Testis (tissue), 3 donors: ENCODE results near the gene TFAP2C. TPM values are rescaled to one million over a fixed set of nuclear protein-coding genes. Genes with fewer than 3 reads are reported as not detected.

Experiments
- DNase-seq: peaks from one replicate; pipeline ENCODE4 v3.0.0-alpha.2; 2019
- H3K27ac ChIP-seq, 2 donors: fragments of 200-600 bp; sonication (generic); one replicate each; pipeline ENCODE4 v1.5.1; 2019
- H3K27me3 ChIP-seq: fragments of 200-600 bp; sonication (generic); one replicate; pipeline ENCODE4 v1.5.1; 2019
- H3K36me3 ChIP-seq: fragments of 200-600 bp; sonication (generic); one replicate; pipeline ENCODE4 v1.5.1; 2017; ENCODE audit warnings: low read depth; ENCODE audit errors: missing control alignments
- H3K4me1 ChIP-seq: fragments of 200-600 bp; sonication (generic); one replicate; pipeline ENCODE4 v1.5.1; 2019
- H3K4me3 ChIP-seq, 2 donors: fragments of 200-600 bp; sonication (generic); one replicate each; pipeline ENCODE4 v1.5.1; 2017 to 2019
- H3K9me3 ChIP-seq: fragments of 200-600 bp; sonication (generic); one replicate; pipeline ENCODE4 v1.5.1; 2017
- POLR2A ChIP-seq: fragments of 450-650 bp; IDR thresholded peaks from one replicate; pipeline ENCODE4 v1.6.1; 2017; ENCODE audit warnings: antibody characterized with exemption, mild to moderate bottlenecking, moderate library complexity
- WGBS, 2 donors: methylation state at CpG; one replicate each; pipeline ENCODE4 v1.1.5; 2018; 5-methylcytosine and 5-hydroxymethylcytosine counted together
- intact Hi-C: fragments of 100-400 bp; cut with DNase I; formaldehyde crosslinking; loops from one replicate; pipeline ENCODE4 v1.15.1; 2023; ENCODE audit warnings: low total_unique reads
- polyA plus RNA-seq: library from polyadenylated mRNA; stranded (reverse); fragments of 350-450 nt; fragmentation: Illumina TruSeq; extraction: RNeasy Lipid Tissue Mini Kit (QIAGEN cat#74804); gene quantifications from one replicate; pipeline ENCODE4 v1.2.3, GENCODE V29; 2014; ENCODE audit warnings: low read depth, low replicate concordance; ENCODE audit not compliant: insufficient read depth
- total RNA-seq, 2 donors: library from RNA; depleted of rRNA; stranded (reverse); fragments of >200 nt; gene quantifications; one replicate each; pipeline ENCODE4 v1.2.3, GENCODE V29; 2016
- TF ChIP-seq, protein P1 (sequence below), 3 experiments: fragments of 450-650 bp in 2 of 3; fragments of 200-600 bp in 1 of 3; sonication (generic) in 1 of 3; IDR thresholded peaks; one replicate each; pipeline ENCODE4 v1.5.1; 2016 to 2019; ENCODE audit warnings: antibody characterized with exemption in 3 of 3, mild to moderate bottlenecking in 2 of 3, moderate library complexity in 1 of 3

The TFAP2C gene
- total and polyA plus RNA-seq, 3 donors from 2014 or later, result 1.3 to 1.9 (median 1.4) TPM

DNA sequence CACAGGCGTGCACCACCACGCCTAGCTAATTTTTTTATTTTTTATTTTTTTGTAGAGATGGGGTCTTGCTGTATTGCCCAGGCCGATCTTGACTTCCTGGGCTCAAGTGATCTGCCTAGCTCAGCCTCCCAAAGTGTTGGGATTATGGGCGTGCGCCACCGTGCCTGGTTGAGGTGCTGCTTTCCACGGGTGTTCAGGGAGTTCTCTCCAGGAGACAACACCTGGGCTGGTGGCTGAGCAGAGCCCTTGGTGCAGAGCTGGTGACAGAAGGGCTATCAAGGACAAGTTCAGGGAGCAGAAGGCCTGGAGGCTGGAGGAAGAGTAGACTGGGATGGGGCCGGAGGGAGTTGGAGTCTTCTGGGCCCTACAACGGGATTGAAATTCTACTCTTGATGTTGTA, 34.6 kb downstream of the TFAP2C start:
- WGBS, 2 donors, result 95 to 96% methylated on average over 9 of the region's 9 CpGs
- H3K9me3 ChIP-seq, result no peaks in the 10 kb centered on the region
- intact Hi-C loops, result no loop called here
- no peak for DNase-seq
- no peaks in the 10 kb centered on the region for H3K4me1 ChIP-seq
- H3K27ac ChIP-seq, result no peak overlapping the region
- no peaks in the 10 kb centered on the region for H3K27me3 ChIP-seq
- no peaks in the 10 kb centered on the region for H3K36me3 ChIP-seq
- no peak for TF ChIP-seq POLR2A
- TF ChIP-seq, protein P1, sequence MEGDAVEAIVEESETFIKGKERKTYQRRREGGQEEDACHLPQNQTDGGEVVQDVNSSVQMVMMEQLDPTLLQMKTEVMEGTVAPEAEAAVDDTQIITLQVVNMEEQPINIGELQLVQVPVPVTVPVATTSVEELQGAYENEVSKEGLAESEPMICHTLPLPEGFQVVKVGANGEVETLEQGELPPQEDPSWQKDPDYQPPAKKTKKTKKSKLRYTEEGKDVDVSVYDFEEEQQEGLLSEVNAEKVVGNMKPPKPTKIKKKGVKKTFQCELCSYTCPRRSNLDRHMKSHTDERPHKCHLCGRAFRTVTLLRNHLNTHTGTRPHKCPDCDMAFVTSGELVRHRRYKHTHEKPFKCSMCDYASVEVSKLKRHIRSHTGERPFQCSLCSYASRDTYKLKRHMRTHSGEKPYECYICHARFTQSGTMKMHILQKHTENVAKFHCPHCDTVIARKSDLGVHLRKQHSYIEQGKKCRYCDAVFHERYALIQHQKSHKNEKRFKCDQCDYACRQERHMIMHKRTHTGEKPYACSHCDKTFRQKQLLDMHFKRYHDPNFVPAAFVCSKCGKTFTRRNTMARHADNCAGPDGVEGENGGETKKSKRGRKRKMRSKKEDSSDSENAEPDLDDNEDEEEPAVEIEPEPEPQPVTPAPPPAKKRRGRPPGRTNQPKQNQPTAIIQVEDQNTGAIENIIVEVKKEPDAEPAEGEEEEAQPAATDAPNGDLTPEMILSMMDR (IDR thresholded peaks at IDR 0.05), result no peak
- H3K4me3 ChIP-seq, result no peak overlapping the region

DNA sequence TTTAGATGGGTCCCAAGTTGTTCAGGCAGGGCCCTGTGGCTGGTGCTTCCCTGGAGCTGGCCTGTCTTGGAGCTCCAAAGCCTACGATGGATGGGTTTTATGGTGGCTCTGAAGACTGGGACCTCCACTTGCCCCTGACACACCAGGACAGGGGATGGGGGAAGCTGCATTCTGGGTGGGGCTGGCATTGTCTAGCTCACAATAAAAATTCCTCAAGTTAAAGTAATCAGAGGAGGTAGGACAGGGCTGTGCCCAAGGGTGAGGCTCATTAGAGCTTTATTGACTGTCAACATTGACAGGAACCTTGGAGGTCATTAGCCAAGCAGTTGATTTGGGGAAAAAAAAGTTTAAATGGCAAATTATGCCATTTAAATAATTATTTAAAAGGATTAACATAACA, 35.7 kb downstream of the TFAP2C start:
- no peaks in the 10 kb centered on the region for H3K27me3 ChIP-seq
- no peak overlapping the region for H3K4me3 ChIP-seq
- no peak for DNase-seq
- no peak overlapping the region for H3K27ac ChIP-seq
- H3K36me3 ChIP-seq, result no peaks in the 10 kb centered on the region
- no peak for TF ChIP-seq POLR2A
- TF ChIP-seq, protein P1 (IDR thresholded peaks at IDR 0.05), result no peak
- H3K4me1 ChIP-seq, result no peaks in the 10 kb centered on the region
- intact Hi-C loops, result no loop called here
- H3K9me3 ChIP-seq, result no peaks in the 10 kb centered on the region
- WGBS, 2 donors, result 40 to 82% methylated on average over 1 of the region's 1 CpG

DNA sequence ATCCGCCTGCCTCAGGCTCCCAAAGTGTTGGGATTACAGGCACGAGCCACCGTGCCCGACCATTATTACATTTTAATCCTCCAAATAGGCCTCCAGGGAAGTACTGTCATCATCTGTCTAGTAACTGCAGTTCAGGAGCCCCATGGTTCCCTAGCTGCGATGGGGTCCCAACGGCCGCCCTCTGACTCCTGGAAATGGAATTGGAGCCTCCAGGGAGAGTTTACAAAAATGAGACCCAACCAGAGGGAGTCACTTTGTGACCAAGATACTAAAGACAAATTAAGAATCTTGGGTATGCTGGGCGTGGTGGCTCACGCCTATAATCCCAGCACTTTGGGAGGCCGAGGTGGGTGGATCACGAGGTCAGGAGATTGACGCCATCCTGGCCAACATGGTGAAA, 36.7 kb downstream of the TFAP2C start:
- Histone ChIP-seq H3K36me3 (no peaks in the 10 kb centered on the region), H3K27me3 (no peaks in the 10 kb centered on the region), H3K4me1 (no peaks in the 10 kb centered on the region), H3K4me3 (no peak overlapping the region), H3K27ac (no peak overlapping the region), H3K9me3 (no peaks in the 10 kb centered on the region)
- DNase-seq, result no peak
- WGBS, 2 donors, result 85 to 86% methylated on average over 12 of the region's 12 CpGs
- intact Hi-C loops, result no loop called here
- TF ChIP-seq, protein P1 (IDR thresholded peaks at IDR 0.05), result no peak
- no peak for TF ChIP-seq POLR2A

DNA sequence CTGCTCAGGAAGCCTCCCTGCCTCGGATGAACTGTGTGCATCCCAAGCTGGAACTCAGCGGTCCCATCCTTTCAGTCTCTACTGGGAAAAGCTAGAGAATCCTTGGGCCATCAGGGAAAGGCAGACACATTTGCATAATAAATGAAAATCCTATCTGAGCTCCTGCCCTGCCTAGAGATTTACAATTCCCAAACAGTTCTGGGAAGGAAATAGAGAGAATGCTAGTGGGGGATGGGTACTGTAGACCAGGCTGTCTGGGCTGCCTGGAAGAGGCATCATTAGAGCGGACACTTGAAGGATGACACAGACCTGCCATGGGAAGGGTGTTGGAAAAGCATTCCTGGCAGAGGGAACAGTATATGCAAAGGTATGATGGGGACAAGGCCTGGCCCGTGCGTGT, 44.3 kb downstream of the TFAP2C start:
- no peaks in the 10 kb centered on the region for H3K27me3 ChIP-seq
- intact Hi-C loops, result no loop called here
- H3K9me3 ChIP-seq, result no peaks in the 10 kb centered on the region
- no peak overlapping the region for H3K27ac ChIP-seq
- H3K36me3 ChIP-seq, result no peaks in the 10 kb centered on the region
- no peaks in the 10 kb centered on the region for H3K4me1 ChIP-seq
- H3K4me3 ChIP-seq, result no peak overlapping the region
- whole genome bisulfite sequencing, 2 donors, result 87 to 90% methylated on average over 5 of the region's 5 CpGs
- no peak for DNase-seq
- TF ChIP-seq, protein P1 (IDR thresholded peaks at IDR 0.05), result no peak
- no peak for TF ChIP-seq POLR2A

DNA sequence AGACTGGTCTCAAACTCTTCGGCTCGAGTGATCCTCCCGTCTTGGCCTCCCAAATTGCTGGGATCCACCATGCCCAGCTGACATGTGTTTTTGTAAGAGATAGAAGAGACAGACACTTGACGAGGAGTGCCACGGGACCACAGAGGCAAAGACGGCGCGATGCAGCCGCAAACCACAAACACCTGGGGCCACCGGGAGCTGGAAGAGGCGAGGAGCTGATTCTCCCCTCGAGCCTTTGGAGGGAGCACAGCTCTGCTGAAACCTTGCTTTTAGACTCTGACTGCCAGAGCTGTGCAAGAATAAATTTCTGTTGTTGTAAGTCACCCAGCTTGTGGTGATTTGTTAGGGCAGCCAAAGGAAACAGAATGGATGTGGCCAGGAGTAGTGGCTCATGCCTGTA, 46.9 kb downstream of the TFAP2C start:
- H3K27me3 ChIP-seq, result no peaks in the 10 kb centered on the region
- intact Hi-C loops, result no loop called here
- H3K9me3 ChIP-seq, result no peaks in the 10 kb centered on the region
- TF ChIP-seq, protein P1 (IDR thresholded peaks at IDR 0.05), result no peak
- no peak for TF ChIP-seq POLR2A
- H3K4me3 ChIP-seq, result no peak overlapping the region
- H3K36me3 ChIP-seq, result no peaks in the 10 kb centered on the region
- 82 to 86% methylated on average over 12 of the region's 12 CpGs for WGBS, 2 donors
- no peaks in the 10 kb centered on the region for H3K4me1 ChIP-seq
- no peak overlapping the region for H3K27ac ChIP-seq
- DNase-seq, result no peak
